Measurements from ENCODE around the gene NGRN.
"Not testable (repeated sequence)": the region's sequence is repeated elsewhere in the genome, so short reads cannot be mapped to it uniquely, and the experiment has no call there.

Gene NGRN

DNA sequence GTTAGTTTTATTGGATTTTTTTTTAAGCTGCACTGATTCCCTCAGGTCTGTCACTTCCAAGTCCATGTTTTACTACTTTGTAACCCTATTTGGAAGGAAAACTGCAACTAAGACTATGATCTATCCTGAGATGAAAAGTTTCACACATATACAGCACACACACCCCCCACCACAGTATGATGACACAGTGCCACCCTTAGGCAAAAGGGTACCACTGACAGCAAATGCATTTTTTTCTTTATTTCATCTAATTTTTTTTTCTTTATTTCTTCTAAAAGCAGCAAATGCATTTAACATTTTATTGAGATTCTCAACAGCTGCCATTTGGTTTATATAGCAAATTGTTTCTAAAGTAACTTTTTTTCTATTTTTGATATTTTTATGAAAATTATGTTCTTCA is 21.2 kb downstream of the NGRN start:
- peak; percentile 49 for DNase-seq

DNA sequence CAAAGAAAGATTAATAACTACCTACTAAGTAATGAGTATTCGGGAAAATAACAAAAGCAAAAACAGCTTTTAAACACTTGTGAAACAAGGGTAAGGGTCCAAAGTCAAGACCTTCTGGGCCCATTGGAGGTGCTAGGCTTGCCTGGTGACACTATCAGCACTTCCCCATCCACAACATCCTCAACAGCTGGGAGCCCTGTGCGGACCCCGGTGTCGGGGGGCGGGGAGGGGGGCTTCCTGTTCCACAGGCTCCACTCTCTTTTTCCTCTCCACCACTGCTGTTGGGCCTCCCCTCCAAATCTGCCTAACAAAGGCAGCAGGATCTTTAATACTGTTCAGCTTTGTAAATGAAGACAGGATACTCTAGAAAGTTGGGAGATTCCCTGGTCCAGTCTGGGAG is 21.6 kb downstream of the NGRN start:
- no peak for DNase-seq

DNA sequence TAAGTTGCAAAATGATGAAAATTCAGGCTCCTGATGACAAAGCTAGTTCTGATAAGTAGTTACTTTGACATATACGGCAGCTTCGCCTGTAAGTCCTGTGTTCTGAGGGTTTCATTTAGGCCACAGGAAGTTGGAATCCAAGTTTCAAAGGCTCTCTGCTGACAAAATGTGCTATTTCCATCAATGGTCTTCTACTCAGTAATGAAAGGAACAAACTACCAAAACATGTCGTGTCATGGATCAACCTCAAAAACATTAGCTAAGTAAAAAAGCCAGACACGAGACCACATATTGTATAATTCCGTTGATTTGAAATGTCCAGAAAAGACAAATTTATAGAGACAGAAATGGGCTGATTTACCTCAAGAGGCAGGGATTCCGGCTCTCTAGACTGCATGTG is 22.5 kb downstream of the NGRN start:
- no peak for DNase-seq

DNA sequence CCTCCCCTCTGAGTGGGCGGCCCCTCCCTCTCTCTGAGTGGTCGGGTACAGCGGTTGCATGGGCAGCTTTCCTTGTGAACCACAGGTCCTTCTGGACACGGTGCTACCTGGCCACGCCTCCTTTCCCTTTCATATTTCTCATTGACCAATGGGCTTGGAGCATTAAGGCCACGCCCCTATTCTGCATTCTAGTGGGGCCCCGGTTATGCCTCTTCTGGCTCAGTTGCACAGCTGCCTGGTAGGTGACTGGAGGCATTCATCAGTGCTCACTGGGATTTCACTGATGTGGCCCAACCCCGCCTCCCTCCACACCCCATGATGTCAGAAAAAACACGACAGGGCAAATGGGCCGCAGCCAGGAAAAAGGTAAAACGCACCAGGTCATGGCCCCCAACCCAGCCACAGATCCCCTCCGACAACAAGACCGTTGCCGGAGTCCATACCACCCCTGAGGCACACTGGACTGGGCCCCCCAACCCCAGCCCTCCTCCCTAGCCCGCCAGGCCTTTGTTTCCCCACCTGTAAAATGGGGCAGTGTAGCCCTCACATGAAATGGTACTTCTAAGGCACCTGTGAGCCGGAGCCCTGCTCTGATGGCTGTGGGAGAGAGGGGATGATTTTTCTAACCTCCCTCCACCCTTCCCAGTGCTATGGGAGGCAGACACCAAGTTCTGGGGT is 26.3 kb downstream of the NGRN start:
- no peak for DNase-seq

DNA sequence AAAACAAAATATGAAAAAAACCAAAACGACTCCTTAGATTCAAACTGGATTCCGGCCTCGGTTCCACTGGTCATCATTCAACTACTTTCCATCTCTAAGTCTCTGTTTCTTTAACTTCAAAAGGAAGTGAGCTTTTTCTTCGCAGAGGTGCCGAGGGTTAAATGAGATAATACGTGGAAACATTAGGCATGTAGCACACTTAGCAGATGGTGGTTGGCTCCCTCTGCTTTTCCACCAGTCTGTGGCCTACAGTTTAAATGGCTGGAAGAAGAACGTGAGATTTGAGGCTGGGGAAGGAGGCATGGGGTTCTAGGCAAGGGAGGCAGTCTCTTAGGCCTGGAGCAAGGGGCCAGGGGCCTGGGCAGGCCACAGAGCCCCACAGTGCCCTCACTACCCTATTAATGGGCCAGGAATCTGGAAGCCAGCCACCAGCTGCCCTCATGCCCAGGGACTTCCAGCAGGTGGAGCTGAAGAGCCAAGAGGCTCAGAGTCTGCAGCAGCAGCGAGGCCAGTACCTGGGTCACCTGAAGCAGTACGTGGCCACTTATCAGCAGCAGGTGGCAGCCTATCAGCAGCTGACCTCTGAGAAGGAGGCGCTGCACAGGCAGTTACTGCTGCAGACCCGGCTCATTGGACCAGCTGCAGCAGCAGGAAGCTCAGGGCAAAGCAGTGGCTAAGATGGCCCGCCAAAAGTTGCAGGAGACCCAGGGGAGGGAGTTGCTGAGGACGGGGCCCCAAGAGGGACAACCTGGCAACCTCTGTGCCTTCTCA is 27.8 kb downstream of the NGRN start:
- peak; percentile 64 for DNase-seq

DNA sequence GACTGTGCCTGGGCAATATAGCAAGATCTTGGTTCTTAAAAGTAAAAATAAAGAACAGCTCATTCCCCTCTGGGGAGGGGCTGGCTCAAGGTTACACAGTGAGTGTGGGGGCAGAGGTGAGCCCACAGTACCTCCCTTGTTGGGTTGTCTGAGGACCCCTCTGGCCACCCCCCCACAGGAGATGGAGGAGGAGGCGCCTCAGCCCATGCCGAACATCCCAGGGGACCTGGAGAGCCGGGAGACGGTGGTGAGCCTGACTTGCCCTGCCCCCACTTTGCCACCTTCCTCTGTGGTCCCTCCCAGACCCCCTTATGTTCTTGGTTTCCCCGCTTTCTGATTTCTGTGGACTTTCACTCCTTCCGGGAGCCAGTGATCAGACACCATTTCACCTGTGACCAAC is 28.7 kb downstream of the NGRN start:
- no peak for DNase-seq

DNA sequence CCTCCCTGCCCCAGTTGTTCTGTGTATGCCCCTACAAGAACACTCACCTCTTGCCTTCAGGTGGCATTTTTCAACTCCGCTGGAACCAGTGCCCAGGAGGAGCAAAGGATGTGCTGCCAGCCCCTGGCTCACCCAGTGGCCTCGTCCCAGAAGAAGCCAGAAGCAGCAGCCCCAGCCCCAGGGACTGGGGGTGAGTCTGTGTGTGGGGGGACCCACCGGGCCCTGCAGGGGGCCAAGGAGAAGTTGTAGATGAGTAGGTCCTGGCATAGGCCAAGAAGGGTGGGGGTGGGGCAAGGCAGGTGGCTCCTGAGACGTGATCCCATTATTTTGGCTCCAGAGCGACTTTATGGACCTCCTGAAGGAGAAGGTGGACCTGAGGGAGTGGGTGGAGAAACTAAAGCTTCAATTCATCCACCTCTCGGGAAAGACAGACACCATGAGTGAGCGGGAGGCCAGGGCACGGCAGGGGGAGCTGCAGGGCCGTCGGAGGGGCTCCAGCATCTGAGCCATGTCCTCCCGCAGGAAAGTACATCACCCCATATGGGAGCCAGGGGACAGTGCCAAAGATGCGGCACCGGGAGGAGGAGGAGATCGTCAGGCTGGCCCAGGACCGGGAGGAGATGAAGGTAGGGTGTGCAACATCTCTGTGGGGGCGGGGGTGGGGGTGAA is 29.3 kb downstream of the NGRN start:
- DNase-seq, result no peak

DNA sequence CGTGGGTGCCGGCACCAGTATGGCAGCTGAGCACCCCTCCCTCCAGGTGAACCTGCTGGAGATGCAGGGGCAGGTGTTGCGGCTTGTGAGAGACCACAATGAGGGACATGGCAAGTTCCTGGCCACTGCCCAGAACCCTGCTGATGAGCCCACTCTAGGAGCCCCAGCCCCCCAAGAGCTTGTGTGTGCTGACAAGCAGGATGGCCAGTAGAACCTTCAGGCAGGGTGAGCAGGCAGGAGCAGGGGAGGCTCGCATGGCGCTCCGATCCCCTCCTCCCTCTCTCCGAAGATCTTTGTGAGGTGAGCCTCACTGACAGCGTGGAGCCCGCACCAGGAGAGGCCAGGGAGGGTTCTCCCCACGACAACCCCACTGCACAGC is 29.8 kb downstream of the NGRN start:
- DNase-seq, result no peak

DNA sequence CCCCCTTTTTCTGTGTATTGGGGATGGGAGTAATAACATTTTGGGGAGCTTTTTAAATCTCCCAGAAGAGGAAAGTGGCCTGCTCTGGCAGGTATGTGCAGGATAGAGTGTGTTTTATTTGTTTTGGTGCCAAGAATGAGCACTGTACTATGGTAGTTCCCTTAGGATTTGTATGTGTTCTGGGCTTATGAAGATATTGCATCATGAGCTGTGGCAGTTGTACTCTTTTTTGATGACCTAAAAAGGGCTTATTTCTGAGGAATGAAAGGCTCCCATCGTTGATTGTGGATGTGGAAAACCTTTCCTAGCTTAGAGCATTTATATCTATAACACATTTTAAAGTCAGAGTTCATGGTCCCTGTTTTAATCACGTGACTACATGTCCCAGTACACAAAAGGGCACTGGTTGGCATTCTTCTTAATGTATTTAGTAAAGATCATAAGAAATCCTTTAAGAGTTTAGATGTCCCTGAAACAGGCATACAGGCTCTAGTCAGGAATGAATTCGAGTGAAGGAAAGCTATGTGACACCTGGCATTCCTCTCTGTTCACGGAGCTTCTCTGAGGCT is 30.9 kb downstream of the NGRN start:
- DNase-seq, result not testable (repeated sequence)

DNA sequence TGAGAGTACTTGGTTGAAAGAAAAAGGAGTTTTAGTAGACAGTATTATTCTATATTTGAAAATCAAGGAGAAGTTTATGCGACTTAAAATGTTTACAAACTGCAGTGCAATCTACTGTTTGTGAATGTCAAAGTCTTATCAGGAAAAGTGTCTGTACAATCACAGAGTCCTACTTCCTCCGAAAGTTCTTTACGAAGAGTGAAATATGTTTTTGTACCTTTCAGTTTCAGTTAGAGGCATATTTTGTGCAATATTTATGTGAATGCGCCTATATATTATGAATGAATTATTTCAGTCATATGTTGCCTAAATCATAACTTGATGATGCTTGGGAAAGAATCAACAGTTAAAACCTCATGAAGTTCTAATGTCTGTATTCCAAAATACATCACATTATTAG is 31.5 kb downstream of the NGRN start:
- DNase-seq, result peak; percentile 57

DNA sequence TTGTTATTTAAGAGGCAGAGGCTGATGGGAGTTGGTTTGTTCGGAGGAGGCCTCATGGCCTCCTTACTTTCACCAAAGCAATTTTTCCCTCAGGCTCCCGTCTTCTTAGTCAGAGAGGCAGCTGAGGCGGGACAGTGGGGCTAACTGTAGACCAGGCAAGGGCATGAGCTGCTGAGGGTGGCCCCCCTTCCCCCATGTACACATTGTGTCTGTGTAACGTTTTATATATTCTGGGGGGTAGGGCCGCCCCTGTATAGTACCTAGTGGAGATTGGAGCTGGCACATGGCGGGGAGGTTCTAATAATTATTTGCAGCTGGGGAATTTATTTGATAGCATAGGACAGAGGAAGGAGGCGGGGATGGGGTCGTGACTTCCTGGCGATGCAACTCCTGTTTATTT is 35.1 kb downstream of the NGRN start:
- DNase-seq, result no peak

DNA sequence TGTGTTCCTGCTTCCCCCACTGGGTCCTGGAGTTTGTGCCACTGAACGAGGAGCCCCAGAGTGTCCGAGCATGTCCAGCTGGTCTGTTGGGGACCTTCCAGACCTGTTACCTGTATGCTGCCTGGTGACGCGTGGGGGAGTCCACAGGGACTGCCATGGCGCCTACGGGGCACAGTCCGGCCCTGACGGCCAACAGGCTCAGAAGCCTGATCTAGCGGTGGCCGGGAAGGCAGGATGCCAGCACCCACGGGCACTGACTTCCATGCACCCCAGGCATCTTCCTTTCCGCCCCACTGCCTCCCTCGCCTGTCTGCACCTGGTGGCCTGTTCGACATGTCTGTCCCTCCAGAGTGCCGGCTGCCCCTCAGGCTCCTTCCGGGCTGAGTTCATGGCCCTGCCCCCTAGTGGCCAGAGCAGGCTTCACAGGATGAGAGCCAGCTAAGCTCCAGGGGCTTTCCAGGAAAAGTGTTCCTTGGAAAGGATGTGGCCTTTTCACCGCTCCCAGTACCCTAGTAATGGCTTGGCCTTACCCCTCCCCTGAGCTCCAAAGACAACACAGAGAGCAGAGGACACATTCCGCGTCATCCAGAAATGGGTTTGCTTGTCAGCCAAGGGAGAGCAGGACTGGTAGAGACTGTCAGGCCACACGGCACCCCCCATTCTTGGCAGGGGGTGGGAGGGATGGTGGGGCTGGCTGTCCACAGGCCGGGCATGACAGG is 35.7 kb downstream of the NGRN start:
- DNase-seq, result peak; percentile 67

DNA sequence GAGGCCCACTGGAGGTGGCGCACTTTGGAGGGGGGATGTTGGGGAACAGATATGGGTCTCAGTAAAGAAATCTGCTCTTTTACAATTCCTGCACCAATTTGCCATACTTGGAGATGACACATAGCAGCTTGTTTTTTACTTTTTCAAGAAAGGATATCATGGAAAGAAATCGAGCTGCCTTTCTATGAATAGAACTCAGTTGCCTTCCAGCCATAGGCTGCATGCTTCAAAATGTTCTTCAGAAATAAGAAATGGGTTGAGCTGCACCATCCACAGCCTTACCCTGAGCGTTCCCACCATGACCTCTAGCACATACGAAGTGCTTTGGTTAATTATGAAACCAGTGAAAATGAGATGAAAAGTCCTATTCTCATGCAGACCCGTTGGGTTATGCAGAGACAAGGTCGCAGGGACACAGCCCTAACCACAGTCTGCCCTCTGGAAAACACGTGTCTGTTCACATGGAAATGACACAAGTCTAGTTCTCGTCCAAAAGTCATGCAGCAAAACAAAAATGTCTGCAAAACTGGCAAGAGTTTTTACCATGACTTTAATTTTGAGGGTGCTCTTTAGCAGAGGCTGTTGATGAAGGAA is 36.3 kb downstream of the NGRN start:
- no peak for DNase-seq

DNA sequence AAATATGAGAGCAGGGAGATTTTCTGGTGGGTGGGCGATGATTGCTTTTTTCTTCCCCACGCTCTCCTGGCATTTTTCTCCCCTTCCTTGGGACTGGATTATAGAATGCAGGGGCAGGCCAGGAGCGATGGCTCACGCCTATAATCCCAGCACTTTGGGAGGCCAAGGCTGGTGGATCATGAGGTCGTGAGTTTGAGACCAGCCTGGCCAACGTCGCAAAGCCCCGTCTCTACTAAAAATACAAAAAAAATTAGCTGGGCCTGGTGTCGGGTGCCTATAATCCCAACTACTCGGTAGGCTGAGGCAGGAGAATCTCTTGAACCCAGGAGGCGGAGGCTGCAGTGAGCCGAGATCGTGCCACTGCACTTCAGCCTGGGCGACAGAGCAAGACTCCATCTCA is 39.9 kb downstream of the NGRN start:
- not testable (repeated sequence) for DNase-seq

DNA sequence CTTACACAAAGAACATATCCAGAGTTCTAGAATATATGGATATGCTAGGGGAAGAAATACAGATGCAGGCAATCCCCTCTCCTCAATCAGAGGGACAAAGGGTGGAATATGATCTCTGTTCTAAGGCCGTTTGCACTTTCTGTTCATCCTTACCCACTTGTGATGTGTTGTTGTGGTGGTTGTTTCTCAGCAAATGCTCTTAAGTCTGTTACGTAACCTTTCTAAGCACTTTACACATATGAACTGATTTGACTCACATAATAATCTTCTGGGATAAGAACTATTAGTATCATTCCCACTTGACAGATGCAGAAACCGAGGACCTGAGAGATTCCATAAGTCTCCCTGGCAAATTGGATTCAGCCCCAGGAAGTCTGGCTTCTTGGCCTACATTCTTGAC is 40.5 kb downstream of the NGRN start:
- DNase-seq, result peak; percentile 37

DNA sequence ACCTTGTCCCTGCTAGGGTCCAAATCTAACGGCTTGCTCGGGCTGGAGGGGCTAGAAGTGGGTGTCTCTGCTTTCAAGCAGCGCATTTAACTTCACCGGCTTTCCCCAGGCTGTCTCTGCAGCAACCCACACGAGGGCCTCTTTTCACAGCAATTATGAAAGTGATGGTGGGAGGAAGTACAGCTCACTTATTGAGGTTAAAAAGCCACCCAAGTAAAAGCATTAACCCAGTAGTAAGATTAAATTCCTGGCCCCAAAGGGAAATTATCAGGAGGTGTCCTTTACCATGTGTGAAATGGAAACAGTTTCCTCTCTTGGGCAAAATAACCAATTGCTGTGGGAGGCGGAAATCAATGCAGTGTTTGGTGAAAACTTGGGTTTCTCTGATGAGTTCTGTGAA is 41.1 kb downstream of the NGRN start:
- peak; percentile 65 for DNase-seq

DNA sequence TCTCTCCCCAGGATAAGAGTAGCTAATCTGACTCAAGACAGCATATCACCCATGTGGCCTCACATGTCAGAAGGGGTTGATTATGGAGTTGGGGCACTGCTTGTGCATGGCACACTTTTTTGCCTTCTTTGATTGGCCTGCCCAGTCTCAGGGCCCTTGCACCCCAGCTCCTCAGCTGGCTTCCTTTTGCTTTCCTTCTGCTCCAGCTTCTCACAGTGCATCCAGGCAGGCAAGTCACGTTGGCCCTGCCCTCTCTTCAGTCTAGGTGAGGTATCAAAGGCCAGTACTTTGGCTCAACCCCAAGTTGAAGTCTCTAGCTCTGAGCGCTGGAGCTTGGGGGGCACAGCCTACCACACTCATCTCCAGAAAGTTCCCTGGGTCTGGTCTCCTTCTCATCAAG is 42.2 kb downstream of the NGRN start:
- DNase-seq, result no peak

DNA sequence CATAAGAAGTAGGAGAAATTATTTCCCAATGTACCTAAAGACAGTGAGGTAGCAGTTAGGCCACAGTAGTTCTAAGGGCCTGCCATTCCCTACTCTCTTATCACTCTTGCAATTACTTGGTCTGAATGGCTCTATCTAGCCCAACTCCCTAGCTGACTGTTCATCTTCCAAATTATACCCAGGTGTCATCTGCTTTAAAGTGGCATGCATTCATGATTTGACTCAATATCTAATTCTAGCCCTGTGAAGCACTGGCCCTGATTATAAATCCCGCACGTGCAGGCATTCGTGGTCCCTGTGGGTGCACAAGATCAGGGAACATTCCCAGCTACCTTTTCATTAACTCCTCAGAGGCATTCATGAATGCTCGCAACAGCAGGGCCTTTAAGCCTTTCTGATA is 43.5 kb downstream of the NGRN start:
- DNase-seq, result no peak

DNA sequence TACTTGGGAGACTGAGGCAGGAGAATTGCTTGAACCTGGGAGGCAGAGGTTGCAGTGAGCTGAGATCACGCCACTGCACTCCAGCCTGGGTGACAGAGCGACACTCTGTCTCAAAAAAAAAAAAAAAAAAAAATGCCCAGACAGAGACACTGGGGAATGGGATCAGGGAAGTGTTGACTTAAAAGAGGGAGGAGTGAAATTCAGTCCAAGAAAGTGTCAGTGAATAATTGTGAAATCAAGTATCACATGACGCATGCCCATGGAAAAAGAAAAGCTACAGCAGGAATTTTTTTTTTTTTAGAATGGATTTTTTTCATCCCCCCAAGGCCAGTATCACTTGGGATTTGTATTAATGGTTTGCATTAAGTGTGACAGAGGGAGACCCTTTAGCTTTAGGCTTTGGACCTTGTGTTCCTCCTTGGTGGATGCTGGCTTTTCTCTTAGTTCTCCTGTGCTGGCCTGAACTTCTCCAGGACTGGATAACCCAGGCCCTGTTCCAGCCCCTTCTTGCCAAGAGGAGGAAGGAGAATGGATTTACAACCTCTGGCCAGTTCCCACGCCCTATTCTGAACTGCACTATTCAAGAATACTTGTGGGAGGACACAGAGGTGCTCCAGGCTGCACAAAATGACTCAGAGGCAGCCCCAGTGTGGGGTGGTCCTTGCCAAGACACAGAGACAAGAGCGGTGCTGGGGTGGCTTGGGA is 50.0 kb downstream of the NGRN start:
- peak; percentile 29 for DNase-seq

DNA sequence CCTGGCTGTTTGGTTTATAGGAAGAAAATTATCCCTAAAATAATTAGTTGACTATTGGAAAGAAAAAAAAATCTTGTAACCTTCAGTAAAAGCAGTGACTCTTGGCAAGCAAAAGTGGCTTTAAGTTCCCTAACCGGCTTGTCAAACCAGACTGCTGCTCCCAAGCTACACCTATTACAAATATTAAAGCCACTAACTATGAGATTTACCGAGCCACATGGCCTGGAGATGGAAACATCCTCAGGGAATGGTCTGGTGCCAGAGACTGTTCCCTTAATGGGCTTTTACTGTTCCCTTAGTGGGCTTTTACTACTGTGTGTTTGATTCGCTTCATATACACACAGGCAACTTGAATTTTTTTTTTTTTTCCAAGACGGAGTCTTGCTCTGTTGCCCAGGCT is 50.7 kb downstream of the NGRN start:
- no peak for DNase-seq

DNA sequence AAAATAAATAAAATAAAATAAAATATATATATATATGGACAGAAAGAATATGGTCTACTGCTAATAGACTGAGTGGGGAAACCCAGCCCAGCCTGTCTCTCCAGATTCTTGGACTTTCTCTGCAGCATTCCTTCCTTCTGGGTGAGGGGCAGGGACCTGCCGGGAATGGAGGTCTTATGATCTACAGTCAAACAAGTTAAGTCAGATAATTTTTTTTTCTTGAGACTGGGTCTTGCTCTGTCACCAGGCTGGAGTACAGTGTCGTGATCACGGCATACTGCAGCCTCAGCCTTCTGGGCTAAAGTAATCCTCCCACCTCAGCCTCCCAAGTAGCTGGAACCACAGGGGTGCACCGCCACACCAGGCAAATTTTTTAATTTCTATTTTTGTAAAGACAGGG is 53.1 kb downstream of the NGRN start:
- DNase-seq, result no peak
